Activated T-cell treated with anti-CD3 and anti-CD28 coated beads, Interleukin-2, amount 50 U/mL, for 4 hours (primary cell): ENCODE data around the gene ASCL5. TPM values are rescaled to one million over a fixed set of nuclear protein-coding genes. Genes with fewer than 3 reads are reported as not detected.

Source experiments
- ATAC-seq, 2 donors: fragments of 200-7000 bp; cut with Tn5 transposase; one replicate each; pipeline ENCODE4 v1.10.0; 2021
- DNase-seq: peaks from one replicate; pipeline ENCODE4 v3.0.0-alpha.2; 2020
- H3K27me3 Mint-ChIP-seq: one replicate; pipeline ENCODE4 v1.8.0; 2021; ENCODE audit warnings: low read depth, mixed read lengths
- H3K36me3 Mint-ChIP-seq: one replicate; pipeline ENCODE4 v1.8.0; 2022; ENCODE audit warnings: mixed read lengths; ENCODE audit not compliant: insufficient read depth
- H3K4me1 Mint-ChIP-seq: one replicate; pipeline ENCODE4 v1.8.0; 2021; ENCODE audit warnings: low read depth, mixed read lengths
- H3K4me3 Mint-ChIP-seq: one replicate; pipeline ENCODE4 v1.8.0; 2021; ENCODE audit warnings: mild to moderate bottlenecking, moderate library complexity, mixed read lengths
- H3K9me3 Mint-ChIP-seq: one replicate; pipeline ENCODE4 v1.8.0; 2021; ENCODE audit warnings: mixed read lengths
- total RNA-seq, 3 donors: library from RNA; stranded (reverse); gene quantifications; one replicate each; pipeline ENCODE4 v1.2.1, GENCODE V29; 2021

The ASCL5 gene
- total RNA-seq, 3 donors from 2014 or later, result not detected

- DNase-seq (no peak), ATAC-seq (no peak)
- no peaks in the 10 kb centered on the region for H3K27me3 Mint-ChIP-seq
- peaks cover 35% of the 10 kb centered on the region for H3K36me3 Mint-ChIP-seq
- H3K4me3 Mint-ChIP-seq, result no peak overlapping the region
- no peaks in the 10 kb centered on the region for H3K9me3 Mint-ChIP-seq
- H3K4me1 Mint-ChIP-seq, result no peaks in the 10 kb centered on the region
Measured at GRCh38 chr1:201143726-201144635, 17.0 kb upstream of the ASCL5 start.

GRCh38 chr1:201142849-201143725, 16.1 kb upstream of the ASCL5 start:
- peaks cover 35% of the 10 kb centered on the region for H3K36me3 Mint-ChIP-seq
- H3K9me3 Mint-ChIP-seq, result no peaks in the 10 kb centered on the region
- H3K4me1 Mint-ChIP-seq, result no peaks in the 10 kb centered on the region
- no peak overlapping the region for H3K4me3 Mint-ChIP-seq
- ATAC-seq (no peak), DNase-seq (no peak)
- H3K27me3 Mint-ChIP-seq, result no peaks in the 10 kb centered on the region

GRCh38 chr1:201142011-201142848, 15.2 kb upstream of the ASCL5 start:
- Mint-ChIP-seq H3K36me3 (peaks cover 32% of the 10 kb centered on the region), H3K4me3 (no peak overlapping the region), H3K27me3 (no peaks in the 10 kb centered on the region), H3K4me1 (no peaks in the 10 kb centered on the region), H3K9me3 (no peaks in the 10 kb centered on the region)
- ATAC-seq (no peak), DNase-seq (no peak)

- no peak for DNase-seq
- no peaks in the 10 kb centered on the region for H3K4me1 Mint-ChIP-seq
Measured at GRCh38 chr1:201141418-201141817, 14.4 kb upstream of the ASCL5 start.

GRCh38 chr1:201140941-201141260, 13.9 kb upstream of the ASCL5 start:
- Mint-ChIP-seq H3K4me3 (no peak overlapping the region), H3K27me3 (no peaks in the 10 kb centered on the region), H3K36me3 (peaks cover 25% of the 10 kb centered on the region), H3K4me1 (no peaks in the 10 kb centered on the region), H3K9me3 (no peaks in the 10 kb centered on the region)
- ATAC-seq, result no peak
- no peak for DNase-seq

More at GRCh38 chr1:201141418-201141817, 14.4 kb upstream of the ASCL5 start:
- Mint-ChIP-seq H3K27me3 (no peaks in the 10 kb centered on the region), H3K36me3 (peaks cover 29% of the 10 kb centered on the region), H3K4me3 (no peak overlapping the region), H3K9me3 (no peaks in the 10 kb centered on the region)
- no peak for ATAC-seq

GRCh38 chr1:201140235-201140940, 13.4 kb upstream of the ASCL5 start:
- Mint-ChIP-seq H3K4me1 (no peaks in the 10 kb centered on the region), H3K9me3 (no peaks in the 10 kb centered on the region), H3K4me3 (no peak overlapping the region), H3K27me3 (no peaks in the 10 kb centered on the region), H3K36me3 (peaks cover 28% of the 10 kb centered on the region)
- DNase-seq (no peak), ATAC-seq (no peak)

GRCh38 chr1:201139756-201140155, 12.8 kb upstream of the ASCL5 start:
- Mint-ChIP-seq H3K9me3 (no peaks in the 10 kb centered on the region), H3K36me3 (peaks cover 24% of the 10 kb centered on the region), H3K27me3 (no peaks in the 10 kb centered on the region), H3K4me3 (no peak overlapping the region), H3K4me1 (no peaks in the 10 kb centered on the region)
- no peak for ATAC-seq
- DNase-seq, result no peak

- H3K9me3 Mint-ChIP-seq, result no peaks in the 10 kb centered on the region
- H3K27me3 Mint-ChIP-seq, result no peaks in the 10 kb centered on the region
- no peaks in the 10 kb centered on the region for H3K4me1 Mint-ChIP-seq
- H3K36me3 Mint-ChIP-seq, result peaks cover 25% of the 10 kb centered on the region
- DNase-seq (no peak), ATAC-seq (no peak)
- no peak overlapping the region for H3K4me3 Mint-ChIP-seq
Measured at GRCh38 chr1:201139306-201139705, 12.3 kb upstream of the ASCL5 start.

- no peak for DNase-seq
- H3K36me3 Mint-ChIP-seq, result peaks cover 17% of the 10 kb centered on the region
- H3K4me3 Mint-ChIP-seq, result no peak overlapping the region
- no peak for ATAC-seq
- H3K4me1 Mint-ChIP-seq, result no peaks in the 10 kb centered on the region
- H3K27me3 Mint-ChIP-seq, result no peaks in the 10 kb centered on the region
- H3K9me3 Mint-ChIP-seq, result no peaks in the 10 kb centered on the region
Measured at GRCh38 chr1:201138311-201138840, 11.4 kb upstream of the ASCL5 start.

GRCh38 chr1:201137579-201138310, 10.8 kb upstream of the ASCL5 start:
- peaks cover 15% of the 10 kb centered on the region for H3K36me3 Mint-ChIP-seq
- no peaks in the 10 kb centered on the region for H3K27me3 Mint-ChIP-seq
- ATAC-seq, result no peak

GRCh38 chr1:201137024-201137392, 10.0 kb upstream of the ASCL5 start:
- Mint-ChIP-seq H3K36me3 (peaks cover 9% of the 10 kb centered on the region), H3K4me1 (no peaks in the 10 kb centered on the region), H3K9me3 (no peaks in the 10 kb centered on the region), H3K4me3 (no peak overlapping the region), H3K27me3 (no peaks in the 10 kb centered on the region)
- ATAC-seq, result no peak
- no peak for DNase-seq

More at GRCh38 chr1:201137579-201138310, 10.8 kb upstream of the ASCL5 start:
- Mint-ChIP-seq H3K4me1 (no peaks in the 10 kb centered on the region), H3K4me3 (no peak overlapping the region), H3K9me3 (no peaks in the 10 kb centered on the region)
- DNase-seq, result no peak

GRCh38 chr1:201136355-201137023, 9.5 kb upstream of the ASCL5 start:
- Mint-ChIP-seq H3K4me3 (no peak overlapping the region), H3K9me3 (no peaks in the 10 kb centered on the region), H3K4me1 (no peaks in the 10 kb centered on the region), H3K27me3 (no peaks in the 10 kb centered on the region), H3K36me3 (peaks cover 9% of the 10 kb centered on the region)
- no peak for ATAC-seq
- DNase-seq, result no peak
